Occipital lobe (tissue), 2 donors: ENCODE data around the gene SEMA5A. TPM values are rescaled to one million over a fixed set of nuclear protein-coding genes. Genes with fewer than 3 reads are reported as not detected.

Source experiments
- DNase-seq: peaks from one replicate; lab custom pipeline; 2025; lab: John Stamatoyannopoulos, UW
- total RNA-seq: library from RNA; depleted of rRNA; stranded (reverse); fragments of >200 nt; gene quantifications from one replicate; pipeline ENCODE4 v1.2.3, GENCODE V29; 2014

The SEMA5A gene
- total RNA-seq, 1 donor from 2014 or later, result 11.2 TPM

DNA sequence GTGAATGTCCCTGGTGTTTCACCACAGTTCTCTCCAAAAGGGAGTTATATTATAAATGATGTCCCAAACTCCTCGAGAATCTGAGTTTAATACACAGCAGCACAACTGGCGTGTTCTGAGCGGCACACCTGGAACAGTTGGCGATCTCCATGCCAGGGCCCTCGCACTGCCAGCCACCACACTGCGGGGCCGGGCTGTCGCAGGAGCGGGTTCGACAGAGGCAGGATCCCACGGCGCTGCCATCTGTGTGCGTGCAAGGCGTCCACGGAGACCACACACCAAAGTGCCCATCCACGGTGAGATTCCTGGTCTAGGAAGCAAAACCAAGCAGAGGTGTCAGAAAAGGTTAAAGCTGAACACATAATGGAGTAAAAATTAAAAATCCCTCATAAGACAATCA lies 423.3 kb downstream of the SEMA5A start:
- no peak for DNase-seq

- DNase-seq, result no peak
These were observed 424.3 kb downstream of the SEMA5A start for GRCh38 chr5:9121597-9121996.

DNA sequence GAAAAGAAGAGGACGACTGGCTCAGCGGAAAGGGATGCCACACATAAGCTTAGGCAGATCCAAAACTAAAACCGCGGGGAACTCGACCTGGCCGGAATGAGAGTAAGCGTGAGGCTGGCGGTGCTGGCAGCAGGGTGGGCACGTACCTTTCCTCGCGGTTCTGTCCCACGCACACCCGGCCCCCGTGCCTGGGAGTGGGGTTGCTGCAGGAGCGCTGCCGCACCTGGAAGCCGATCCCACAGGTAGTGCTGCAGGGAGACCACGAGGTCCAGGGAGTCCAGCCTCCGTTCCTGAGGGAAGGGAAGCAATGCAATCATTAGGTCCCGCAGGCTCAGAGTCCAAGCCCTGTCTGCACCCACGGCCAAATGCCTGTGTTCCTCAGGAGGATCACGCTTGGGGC lies 427.0 kb downstream of the SEMA5A start:
- no peak for DNase-seq

GRCh38 chr5:9115093-9115492 lies 430.8 kb downstream of the SEMA5A start:
- DNase-seq, result no peak

DNA sequence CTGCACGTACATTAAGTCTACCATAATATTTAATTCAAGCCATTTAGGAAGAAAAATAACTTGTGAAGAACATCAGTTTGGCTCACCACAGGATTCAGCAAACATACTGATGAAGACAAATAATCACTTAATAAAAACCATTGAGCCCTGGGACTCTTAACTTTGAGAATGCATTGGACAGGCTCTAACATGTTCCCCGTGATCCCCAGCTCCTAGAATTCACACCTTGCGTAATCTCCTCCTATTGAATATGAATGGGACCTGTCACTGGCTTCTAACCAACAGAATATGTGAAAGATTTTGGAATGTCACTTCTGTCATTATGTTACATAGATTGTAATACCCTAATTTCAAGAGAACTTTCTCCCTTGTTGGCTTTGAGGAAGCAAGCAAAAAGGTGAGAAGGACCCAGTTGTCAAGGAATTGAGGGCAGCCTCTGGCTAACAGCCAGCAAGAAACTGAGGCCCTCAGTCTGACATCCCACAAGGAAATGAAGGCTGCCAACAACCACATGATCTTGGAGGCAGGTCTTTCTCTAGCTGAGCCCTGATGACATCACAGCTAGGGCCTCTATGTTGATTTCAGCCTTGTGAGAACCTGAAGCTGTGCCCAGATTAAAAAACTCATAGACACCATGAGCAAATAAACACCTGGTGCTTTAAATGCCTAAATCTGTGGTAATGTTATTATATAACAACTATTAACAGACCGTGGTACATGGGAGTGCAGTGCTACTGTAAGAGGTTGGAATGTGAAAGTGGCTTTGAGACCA lies 433.2 kb downstream of the SEMA5A start:
- no peak for DNase-seq

DNA sequence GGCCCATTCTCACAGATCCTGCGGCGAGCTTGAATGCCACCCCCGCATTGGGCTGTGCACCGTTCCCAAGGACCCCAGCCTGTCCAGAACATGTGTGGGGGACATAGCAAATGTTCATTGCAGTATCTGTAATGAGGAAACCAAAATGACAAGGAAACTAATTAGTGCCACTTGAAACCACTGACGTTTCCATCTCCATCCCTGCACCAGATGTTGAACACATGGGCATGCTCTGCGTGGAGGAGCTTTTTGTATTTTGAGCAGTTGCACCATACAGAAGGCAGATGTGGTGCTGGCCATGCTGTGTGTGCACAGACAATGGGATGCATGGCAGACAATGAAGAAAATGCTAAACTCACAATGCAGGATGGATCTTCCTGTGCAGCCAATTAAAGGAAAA lies 437.7 kb downstream of the SEMA5A start:
- no peak for DNase-seq

- no peak for DNase-seq
These were observed 440.0 kb downstream of the SEMA5A start for GRCh38 chr5:9105851-9106250.

- DNase-seq, result no peak
These were observed 441.1 kb downstream of the SEMA5A start for GRCh38 chr5:9104571-9105339.

DNA sequence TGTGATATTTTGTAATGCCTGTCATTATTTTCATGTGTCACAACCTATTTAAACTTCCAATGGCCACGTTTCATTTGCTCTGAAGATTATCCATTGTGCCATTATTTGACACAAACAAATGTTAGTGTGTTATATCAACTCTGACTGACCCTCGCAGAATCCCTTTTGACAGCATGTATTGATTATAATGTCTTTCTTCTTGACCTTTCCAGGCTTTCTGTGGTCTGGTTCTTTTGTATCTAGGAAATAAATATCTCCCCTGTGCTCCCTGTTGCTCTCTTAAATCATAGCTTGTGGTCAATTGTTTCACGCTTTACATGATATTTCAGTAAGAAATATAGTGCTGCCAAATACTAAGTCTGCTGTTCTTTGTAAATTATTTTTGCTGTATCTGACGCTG lies 442.6 kb downstream of the SEMA5A start:
- DNase-seq, result no peak

GRCh38 chr5:9099689-9100088 lies 446.2 kb downstream of the SEMA5A start:
- no peak for DNase-seq

DNA sequence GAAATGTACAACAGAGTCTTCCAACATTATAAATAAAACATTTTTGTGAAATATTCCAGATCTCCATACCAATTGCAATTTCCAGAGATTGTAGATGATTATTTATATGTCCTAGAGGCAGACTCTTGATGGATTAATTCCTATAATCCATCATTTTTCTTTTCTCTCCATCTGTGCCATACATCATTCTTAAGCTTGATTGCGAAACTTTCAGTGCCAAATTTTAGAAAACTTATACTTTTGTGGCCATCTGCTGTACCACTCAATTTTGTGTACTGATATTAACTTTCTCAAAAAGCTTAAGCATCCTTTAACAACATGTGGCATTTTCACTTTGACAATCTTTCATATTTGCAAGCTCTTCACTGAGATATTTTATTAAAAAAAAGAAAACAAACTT lies 446.9 kb downstream of the SEMA5A start:
- DNase-seq, result no peak

DNA sequence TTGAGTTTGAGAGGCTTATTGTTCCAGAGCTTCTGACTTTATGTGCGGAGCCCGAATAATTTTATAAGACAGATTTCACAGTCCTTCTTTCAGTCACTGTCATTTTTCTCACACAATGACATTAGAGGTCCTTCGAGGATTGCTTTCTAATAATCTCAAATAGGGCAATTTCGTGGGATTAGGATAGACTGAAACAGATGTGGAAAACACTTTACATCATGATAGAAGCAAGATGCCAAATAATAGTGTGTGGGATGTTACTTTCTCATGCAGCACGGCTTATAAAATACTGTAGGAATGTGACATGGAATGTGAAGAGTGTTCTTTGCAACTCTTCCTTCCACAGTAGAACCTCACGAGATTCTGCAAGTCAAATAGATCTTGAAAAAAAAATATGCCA lies 451.3 kb downstream of the SEMA5A start:
- DNase-seq, result no peak

- no peak for DNase-seq
These were observed 453.8 kb downstream of the SEMA5A start for GRCh38 chr5:9091896-9092662.

- no peak for DNase-seq
These were observed 455.4 kb downstream of the SEMA5A start for GRCh38 chr5:9090381-9091026.

DNA sequence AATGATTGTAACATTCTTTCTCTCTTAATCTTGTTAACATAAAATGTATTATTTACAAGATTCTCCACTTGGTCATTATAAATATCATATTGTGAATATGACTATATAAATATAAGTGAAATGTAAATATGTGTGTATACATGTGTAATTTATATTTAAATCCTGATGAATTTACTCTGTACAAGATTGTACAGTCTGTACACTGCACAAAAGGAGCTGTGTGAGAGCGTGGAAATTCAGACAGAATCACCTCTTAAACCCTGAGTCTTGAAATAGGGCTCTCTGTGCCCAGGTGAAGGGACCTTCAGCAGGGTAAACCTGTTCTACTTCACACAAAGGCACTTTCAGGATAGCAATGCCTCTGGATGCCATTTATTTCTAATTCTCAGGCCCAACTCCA lies 456.0 kb downstream of the SEMA5A start:
- no peak for DNase-seq

DNA sequence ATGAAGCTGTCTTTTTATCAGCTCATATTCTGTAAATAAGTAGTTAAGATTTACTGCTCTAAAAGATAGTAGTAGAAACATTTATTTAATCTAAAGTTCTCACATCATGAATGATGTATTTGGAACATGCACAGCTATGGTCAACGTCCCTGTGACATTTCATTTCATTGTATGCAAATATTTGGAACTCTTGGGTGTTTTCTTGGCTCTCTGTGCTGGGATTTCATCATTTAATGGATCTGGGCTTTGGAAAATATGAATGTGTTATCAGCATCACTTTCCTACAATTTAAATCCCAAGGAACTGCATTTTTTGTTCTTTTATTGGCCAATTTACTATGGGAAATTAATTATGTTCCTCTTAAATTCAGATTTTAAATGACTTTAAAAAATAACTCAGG lies 462.9 kb downstream of the SEMA5A start:
- no peak for DNase-seq

GRCh38 chr5:9072701-9073100 lies 473.2 kb downstream of the SEMA5A start:
- DNase-seq, result no peak

GRCh38 chr5:9071524-9071923 lies 474.4 kb downstream of the SEMA5A start:
- no peak for DNase-seq

GRCh38 chr5:9071074-9071473 lies 474.8 kb downstream of the SEMA5A start:
- no peak for DNase-seq

DNA sequence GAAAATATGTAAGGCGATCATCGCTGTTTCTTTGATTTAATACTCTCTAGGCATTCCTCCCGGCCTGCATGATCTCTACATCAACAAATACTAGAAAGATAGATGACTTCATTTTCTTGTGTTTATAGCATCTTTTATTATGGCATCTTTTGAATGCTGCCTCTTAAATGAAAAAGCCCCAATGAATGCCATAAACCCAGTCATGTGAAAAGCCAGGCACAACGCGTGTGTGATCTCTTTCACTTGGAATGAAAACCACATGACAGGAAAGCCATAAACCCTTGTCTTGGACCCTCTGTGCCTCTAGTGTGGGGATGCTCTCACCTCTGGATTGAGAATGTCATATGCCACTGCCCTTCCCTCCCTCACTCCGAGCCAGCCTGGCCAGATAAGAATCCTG lies 476.2 kb downstream of the SEMA5A start:
- DNase-seq, result no peak

GRCh38 chr5:9067154-9067553 lies 478.7 kb downstream of the SEMA5A start:
- DNase-seq, result no peak

GRCh38 chr5:9066349-9066748 lies 479.5 kb downstream of the SEMA5A start:
- no peak for DNase-seq
